Breast epithelium (tissue), 3 donors: ENCODE measurements around the gene NINJ1.
"Not testable (repeated sequence)": the region's sequence is repeated elsewhere in the genome, so short reads cannot be mapped to it uniquely, and the experiment has no call there.

Source experiments
- CTCF ChIP-seq, 3 donors: fragments of 450-650 bp; IDR thresholded peaks; one replicate each; pipeline ENCODE4 v1.5.1; 2016 to 2017; ENCODE audit warnings: antibody characterized with exemption in 3 of 3, mild to moderate bottlenecking in 3 of 3, moderate library complexity in 3 of 3
- POLR2AphosphoS5 ChIP-seq, 3 donors: sonication (generic); formaldehyde crosslinking; IDR thresholded peaks; one replicate each; pipeline ENCODE4 v1.6.1; 2017; ENCODE audit warnings: antibody characterized with exemption in 3 of 3

- TF ChIP-seq POLR2AphosphoS5, CTCF (IDR thresholded peaks at IDR 0.05): not testable (repeated sequence)
Measured at GRCh38 chr9:93101086-93101485, 33.0 kb downstream of the NINJ1 start.
